ENCODE data around the gene SGCE.
"Not testable (repeated sequence)": the region's sequence is repeated elsewhere in the genome, so short reads cannot be mapped to it uniquely, and the experiment has no call there.

SGCE gene

GRCh38 chr7:94655848-94656657 is at the start of gene SGCE:
Gene SGCE (minus strand): TSS chr7:94656133. CDS start chr7:94656098, 35 bp downstream.
- in situ Hi-C loops (cut with MboI; ENCODE audit: low pct_unique_long_range_greater_than_20kb, low sequenced_read_pairs, unreplicated experiment) = no loop called here
- DNase-seq (ENCODE audit: low spot score) = peak; percentile 70
- TF ChIP-seq, protein P1, sequence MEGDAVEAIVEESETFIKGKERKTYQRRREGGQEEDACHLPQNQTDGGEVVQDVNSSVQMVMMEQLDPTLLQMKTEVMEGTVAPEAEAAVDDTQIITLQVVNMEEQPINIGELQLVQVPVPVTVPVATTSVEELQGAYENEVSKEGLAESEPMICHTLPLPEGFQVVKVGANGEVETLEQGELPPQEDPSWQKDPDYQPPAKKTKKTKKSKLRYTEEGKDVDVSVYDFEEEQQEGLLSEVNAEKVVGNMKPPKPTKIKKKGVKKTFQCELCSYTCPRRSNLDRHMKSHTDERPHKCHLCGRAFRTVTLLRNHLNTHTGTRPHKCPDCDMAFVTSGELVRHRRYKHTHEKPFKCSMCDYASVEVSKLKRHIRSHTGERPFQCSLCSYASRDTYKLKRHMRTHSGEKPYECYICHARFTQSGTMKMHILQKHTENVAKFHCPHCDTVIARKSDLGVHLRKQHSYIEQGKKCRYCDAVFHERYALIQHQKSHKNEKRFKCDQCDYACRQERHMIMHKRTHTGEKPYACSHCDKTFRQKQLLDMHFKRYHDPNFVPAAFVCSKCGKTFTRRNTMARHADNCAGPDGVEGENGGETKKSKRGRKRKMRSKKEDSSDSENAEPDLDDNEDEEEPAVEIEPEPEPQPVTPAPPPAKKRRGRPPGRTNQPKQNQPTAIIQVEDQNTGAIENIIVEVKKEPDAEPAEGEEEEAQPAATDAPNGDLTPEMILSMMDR (IDR thresholded peaks at IDR 0.05; ENCODE audit: extremely low read depth, insufficient read depth, missing control alignments) = peak; percentile 74

DNA sequence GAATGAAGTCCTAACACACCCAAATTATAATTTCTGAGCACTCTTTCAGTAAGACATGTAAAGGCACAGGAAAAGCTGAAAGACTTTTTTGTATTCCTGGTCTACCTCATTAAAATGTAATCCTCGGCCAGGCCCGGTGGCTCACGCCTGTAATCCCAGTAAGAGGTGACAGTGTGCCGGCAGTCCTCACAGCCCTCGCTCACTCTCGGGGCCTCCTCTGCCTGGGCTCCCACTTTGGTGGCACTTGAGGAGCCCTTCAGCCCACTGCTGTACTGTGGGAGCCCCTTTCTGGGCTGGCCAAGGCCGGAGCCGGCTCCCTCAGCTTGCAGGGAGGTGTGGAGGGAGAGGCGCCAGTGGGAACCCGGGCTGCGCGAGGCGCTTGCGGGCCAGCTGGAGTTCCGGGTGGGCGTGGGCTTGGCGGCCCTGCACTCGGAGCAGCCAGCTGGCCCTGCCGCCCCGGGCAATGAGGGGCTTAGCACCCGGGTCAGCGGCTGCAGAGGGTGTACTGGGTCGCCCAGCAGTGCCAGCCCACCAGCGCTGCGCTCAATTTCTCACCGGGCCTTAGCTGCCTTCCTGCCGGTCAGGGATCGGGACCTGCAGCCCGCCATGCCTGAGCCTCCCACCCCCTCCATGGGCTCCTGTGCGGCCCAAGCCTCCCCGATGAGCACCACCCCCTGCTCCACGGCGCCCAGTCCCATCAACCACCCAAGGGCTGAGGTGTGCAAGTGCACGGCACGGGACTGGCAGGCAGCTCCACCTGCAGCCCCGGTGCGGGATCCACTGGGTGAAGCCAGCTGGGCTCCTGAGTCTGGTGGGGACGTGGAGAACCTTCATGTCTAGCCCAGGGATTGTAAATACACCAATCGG is 49.5 kb upstream of the SGCE start:
- in situ Hi-C loops (cut with MboI; ENCODE audit: low pct_unique_long_range_greater_than_20kb, low sequenced_read_pairs, unreplicated experiment); DNase-seq (ENCODE audit: low spot score): not testable (repeated sequence)

- TF ChIP-seq, protein P1 (IDR thresholded peaks at IDR 0.05; ENCODE audit: extremely low read depth, insufficient read depth, missing control alignments) = no peak
- DNase-seq (ENCODE audit: low spot score) = no peak
- in situ Hi-C loops (cut with MboI; ENCODE audit: low pct_unique_long_range_greater_than_20kb, low sequenced_read_pairs, unreplicated experiment) = no loop called here
Observed at GRCh38 chr7:94701555-94701973, 45.6 kb upstream of the SGCE start.

- no peak for DNase-seq (ENCODE audit: low spot score)
- in situ Hi-C loops (cut with MboI; ENCODE audit: low pct_unique_long_range_greater_than_20kb, low sequenced_read_pairs, unreplicated experiment) = no loop called here
- TF ChIP-seq, protein P1 (IDR thresholded peaks at IDR 0.05; ENCODE audit: extremely low read depth, insufficient read depth, missing control alignments) = no peak
Observed at GRCh38 chr7:94700926-94701554, 45.1 kb upstream of the SGCE start.

DNA sequence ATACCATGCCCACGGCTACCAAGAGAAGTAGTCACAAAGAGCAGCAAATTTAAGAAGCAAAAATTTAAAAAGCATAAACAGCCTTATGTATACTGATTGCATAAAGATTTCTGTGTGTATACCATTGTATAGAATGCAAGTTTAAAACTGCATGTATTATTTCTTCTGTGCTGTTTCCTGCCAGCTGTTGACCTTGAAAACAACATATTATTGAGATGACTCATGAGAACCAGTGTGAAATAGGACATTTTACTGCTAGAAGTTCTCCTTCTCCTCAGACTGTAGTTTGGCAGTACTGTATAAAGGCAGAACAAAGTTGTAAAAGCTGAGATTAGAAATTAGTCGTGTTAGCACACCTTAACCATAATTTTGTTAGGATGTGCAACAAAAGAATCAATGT is 42.3 kb upstream of the SGCE start:
- DNase-seq (ENCODE audit: low spot score) = no peak
- in situ Hi-C loops (cut with MboI; ENCODE audit: low pct_unique_long_range_greater_than_20kb, low sequenced_read_pairs, unreplicated experiment) = no loop called here
- TF ChIP-seq, protein P1 (IDR thresholded peaks at IDR 0.05; ENCODE audit: extremely low read depth, insufficient read depth, missing control alignments) = no peak

DNA sequence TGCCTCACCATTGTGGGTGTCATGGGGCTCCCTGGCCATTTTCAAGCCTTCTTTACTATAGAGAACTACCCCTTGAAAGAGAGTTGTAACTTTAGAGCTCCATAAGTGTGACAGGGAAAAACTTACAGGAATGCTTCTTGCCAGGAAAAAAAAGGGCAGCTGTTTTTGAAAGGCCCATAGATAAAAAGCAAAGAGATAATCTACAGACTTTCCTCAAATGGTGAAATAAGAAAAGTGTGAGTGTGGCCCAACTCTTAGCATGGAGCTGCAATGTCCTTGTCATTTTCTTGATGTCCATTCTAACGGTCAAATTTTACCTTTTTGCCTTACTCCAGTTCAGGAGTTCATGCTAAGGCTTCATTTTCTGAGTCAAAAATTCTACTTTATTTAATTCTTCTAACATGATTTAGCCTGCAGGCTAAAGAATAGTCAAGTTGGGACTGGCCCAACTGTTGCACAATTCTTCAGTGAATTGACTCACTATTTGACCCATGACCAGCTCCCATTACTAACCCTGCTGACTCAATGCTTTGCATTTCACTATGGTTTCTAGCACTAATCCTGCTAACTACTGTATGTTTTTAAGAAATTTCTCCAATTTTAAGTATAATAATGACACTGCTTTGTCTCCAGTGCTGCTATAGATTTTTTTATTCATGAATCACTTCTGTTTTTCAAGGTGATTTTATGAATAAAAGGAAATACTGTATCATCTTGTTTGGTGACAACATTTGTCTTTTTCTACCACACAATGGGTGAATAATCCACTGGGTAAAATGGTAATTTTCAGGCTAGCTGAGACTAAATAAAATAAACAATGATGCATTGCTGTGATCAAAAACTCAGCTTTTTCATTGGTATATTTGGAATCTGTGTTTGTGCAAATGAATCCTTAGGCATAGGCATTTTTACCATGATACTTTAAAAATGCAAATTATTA is 41.4 kb upstream of the SGCE start:
- no peak for DNase-seq (ENCODE audit: low spot score)

More for the DNA sequence above, 41.4 kb upstream of the SGCE start:
- in situ Hi-C loops (cut with MboI; ENCODE audit: low pct_unique_long_range_greater_than_20kb, low sequenced_read_pairs, unreplicated experiment) = no loop called here
- TF ChIP-seq, protein P1 (IDR thresholded peaks at IDR 0.05; ENCODE audit: extremely low read depth, insufficient read depth, missing control alignments) = no peak
